GM12878 (cell line): ENCODE results near the gene HAGHL. TPM values are rescaled to one million over a fixed set of nuclear protein-coding genes. Genes with fewer than 3 reads are reported as not detected.
A peak's percentile ranks its signal among the peaks of the same experiment; 100 is the strongest.

ENCODE experiments used
- BACH1 ChIP-seq: fragments of 450-650 bp; IDR thresholded peaks from 2 replicates; pipeline ENCODE4 v1.6.1; 2017; ENCODE audit warnings: mild to moderate bottlenecking, borderline replicate concordance
- FOXK2 ChIP-seq: fragments of 450-650 bp; IDR thresholded peaks from 2 replicates; pipeline ENCODE4 v1.6.1; 2017; ENCODE audit warnings: mild to moderate bottlenecking, moderate library complexity
- HSF1 ChIP-seq: fragments of 150-350 bp; IDR thresholded peaks from 2 replicates; pipeline ENCODE4 v1.6.1; 2014; ENCODE audit warnings: mild to moderate bottlenecking, low read depth, low read length
- NR2C1 ChIP-seq: fragments of 450-650 bp; IDR thresholded peaks from 2 replicates; pipeline ENCODE4 v1.6.1; 2017; ENCODE audit warnings: antibody characterized with exemption, mild to moderate bottlenecking, moderate library complexity
- PBX3 ChIP-seq: IDR thresholded peaks from 2 replicates; pipeline ENCODE4 v1.6.1; 2011; ENCODE audit warnings: mild to moderate bottlenecking, low read depth, low read length, moderate library complexity; ENCODE audit not compliant: insufficient replicate concordance
- PML ChIP-seq: IDR thresholded peaks from 2 replicates; pipeline ENCODE4 v1.6.1; 2012; ENCODE audit warnings: low read length, inconsistent platforms
- POU2F2 ChIP-seq: IDR thresholded peaks from 3 replicates; pipeline ENCODE4 v1.6.1; 2011; ENCODE audit warnings: low read depth, mild to moderate bottlenecking, low read length, borderline replicate concordance
- SREBF1 ChIP-seq: IDR thresholded peaks from 2 replicates; pipeline ENCODE4 v1.6.1; 2012; ENCODE audit warnings: mild to moderate bottlenecking, low read length
- TARDBP ChIP-seq: IDR thresholded peaks from 2 replicates; pipeline ENCODE4 v1.6.1; 2016; ENCODE audit warnings: borderline replicate concordance
- YBX1 ChIP-seq: fragments of 450-650 bp; IDR thresholded peaks from 2 replicates; pipeline ENCODE4 v1.6.1; 2016; ENCODE audit warnings: antibody characterized with exemption
- ZNF24 ChIP-seq: fragments of 450-650 bp; IDR thresholded peaks from 2 replicates; pipeline ENCODE4 v1.6.1; 2017; ENCODE audit warnings: antibody characterized with exemption, mild to moderate bottlenecking
- polyA plus RNA-seq, 11 experiments: library from polyadenylated mRNA; depleted of rRNA in 4 of 11; unstranded in 6 of 11; stranded (reverse) in 5 of 11; fragments of >200 nt; fragmentation: Nextera tagmentation in 4 of 11; fragmentation: Illumina TruSeq in 1 of 11; extraction: Ambion mirVana in 4 of 11; extraction: Trizol in 1 of 11; gene quantifications; 1 replicate in 1 of 11; 2 replicates in 10 of 11; pipeline versions ENCODE4 v1.2.1 to v1.2.3, GENCODE V29; 2011 to 2016; ENCODE audit warnings: inconsistent platforms in 2 of 11, missing spikeins in 2 of 11, low read depth in 1 of 11
- total RNA-seq, 4 experiments: library from RNA; depleted of rRNA in 3 of 4; stranded (reverse); fragments of >200 nt in 3 of 4; fragmentation: Illumina TruSeq in 1 of 4; extraction: Trizol in 1 of 4; gene quantifications; 2 replicates each; pipeline versions ENCODE4 v1.2.1 to v1.2.3, GENCODE V29; 2013 to 2021
- TF ChIP-seq, protein P1 (sequence below): IDR thresholded peaks from 2 replicates; pipeline ENCODE4 v1.6.1; 2012; ENCODE audit warnings: low read depth, low read length, improper control_type of control experiment

The HAGHL gene
- total and polyA plus RNA-seq, 10 of the 15 experiments (the other 5 are each of a cell fraction or from before 2014, with no cell fraction given) = 0.23 to 44.6 (median 16.4) TPM

DNA sequence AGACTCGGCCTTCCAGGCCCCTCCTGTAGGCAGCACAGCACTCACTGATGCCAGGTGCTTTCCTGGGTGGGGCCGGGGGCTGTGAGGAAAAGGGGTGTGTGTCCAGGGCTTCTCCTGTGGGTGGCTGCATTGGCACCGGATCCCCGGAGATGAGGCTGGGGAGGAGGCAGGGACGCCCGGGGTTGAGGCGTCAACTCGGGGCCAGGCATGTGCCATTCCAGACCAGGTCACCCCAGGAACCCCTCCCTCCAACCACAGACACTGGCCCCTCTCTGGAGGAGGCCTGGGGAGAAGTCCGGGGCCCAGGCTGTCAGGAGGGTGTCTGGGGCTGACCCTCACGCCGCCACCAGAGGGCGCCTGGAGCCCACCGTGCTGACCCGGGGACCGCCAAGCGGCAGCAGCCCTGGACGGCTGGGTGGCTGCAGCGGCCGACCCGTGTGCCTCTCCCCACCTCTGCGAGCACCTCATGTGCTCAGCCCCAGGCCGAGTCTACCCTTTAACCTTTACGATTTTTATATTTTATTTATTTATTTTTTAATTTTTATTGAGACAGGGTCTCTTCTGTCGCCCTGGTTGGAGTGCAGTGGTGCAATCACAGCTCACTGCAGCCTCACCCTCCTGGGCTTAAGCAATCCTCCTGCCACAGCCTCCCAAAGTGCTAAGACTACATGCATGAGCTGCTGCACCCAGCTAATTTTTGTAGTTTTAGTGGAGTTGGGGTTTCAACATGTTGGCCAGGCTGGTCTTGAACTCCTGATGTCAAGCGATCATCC lies 15.2 kb upstream of the HAGHL start (continued):
- no peak for TF ChIP-seq HSF1
- no peak for TF ChIP-seq TARDBP
- TF ChIP-seq, protein P1, sequence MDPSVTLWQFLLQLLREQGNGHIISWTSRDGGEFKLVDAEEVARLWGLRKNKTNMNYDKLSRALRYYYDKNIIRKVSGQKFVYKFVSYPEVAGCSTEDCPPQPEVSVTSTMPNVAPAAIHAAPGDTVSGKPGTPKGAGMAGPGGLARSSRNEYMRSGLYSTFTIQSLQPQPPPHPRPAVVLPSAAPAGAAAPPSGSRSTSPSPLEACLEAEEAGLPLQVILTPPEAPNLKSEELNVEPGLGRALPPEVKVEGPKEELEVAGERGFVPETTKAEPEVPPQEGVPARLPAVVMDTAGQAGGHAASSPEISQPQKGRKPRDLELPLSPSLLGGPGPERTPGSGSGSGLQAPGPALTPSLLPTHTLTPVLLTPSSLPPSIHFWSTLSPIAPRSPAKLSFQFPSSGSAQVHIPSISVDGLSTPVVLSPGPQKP = no peak
- no peak for TF ChIP-seq NR2C1
- TF ChIP-seq POU2F2 = peak; percentile 23; the same call in 1 of the 3 replicates
- TF ChIP-seq YBX1 = no peak
- no peak for TF ChIP-seq SREBF1
- TF ChIP-seq PML = no peak
- no peak for TF ChIP-seq FOXK2
- no peak for TF ChIP-seq ZNF24
- no peak for TF ChIP-seq PBX3
- peak; percentile 32; the same call in 1 of the 2 replicates for TF ChIP-seq BACH1
